NCI-H82 treated with DMSO at 0.1 percent for 48 hours (cell line): ENCODE data around the gene TPBG.

Experiments
- DNase-seq: peaks from one replicate; lab custom pipeline; 2025; ENCODE audit not compliant: unreplicated experiment; lab: John Stamatoyannopoulos, UW

The TPBG gene, protein sequence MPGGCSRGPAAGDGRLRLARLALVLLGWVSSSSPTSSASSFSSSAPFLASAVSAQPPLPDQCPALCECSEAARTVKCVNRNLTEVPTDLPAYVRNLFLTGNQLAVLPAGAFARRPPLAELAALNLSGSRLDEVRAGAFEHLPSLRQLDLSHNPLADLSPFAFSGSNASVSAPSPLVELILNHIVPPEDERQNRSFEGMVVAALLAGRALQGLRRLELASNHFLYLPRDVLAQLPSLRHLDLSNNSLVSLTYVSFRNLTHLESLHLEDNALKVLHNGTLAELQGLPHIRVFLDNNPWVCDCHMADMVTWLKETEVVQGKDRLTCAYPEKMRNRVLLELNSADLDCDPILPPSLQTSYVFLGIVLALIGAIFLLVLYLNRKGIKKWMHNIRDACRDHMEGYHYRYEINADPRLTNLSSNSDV

GRCh38 chr6:82363428-82364086 lies at the start of gene TPBG:
TSS of gene TPBG (plus strand) at chr6:82363817. CDS start at chr6:82364962, 1,145 bp downstream.
- DNase-seq = no peak

DNA sequence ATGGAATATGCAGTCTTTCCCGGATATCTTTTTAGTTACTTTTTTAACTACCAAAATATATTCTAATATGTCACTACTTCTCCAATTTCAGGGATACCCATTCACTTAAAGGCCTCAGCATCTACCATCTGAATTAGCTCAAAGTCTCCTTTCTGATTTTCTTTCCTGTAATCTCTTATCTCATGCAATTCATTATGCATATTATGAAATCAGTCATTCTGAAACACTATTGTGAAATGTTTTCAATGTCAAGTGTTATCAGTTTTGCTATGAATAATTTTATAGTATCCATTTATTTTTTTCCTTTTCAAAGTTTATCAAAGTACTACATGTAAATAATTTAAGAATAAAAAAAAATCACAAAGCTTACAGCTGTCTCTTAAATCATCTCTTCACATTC lies 41.2 kb upstream of the TPBG start:
- no peak for DNase-seq

DNA sequence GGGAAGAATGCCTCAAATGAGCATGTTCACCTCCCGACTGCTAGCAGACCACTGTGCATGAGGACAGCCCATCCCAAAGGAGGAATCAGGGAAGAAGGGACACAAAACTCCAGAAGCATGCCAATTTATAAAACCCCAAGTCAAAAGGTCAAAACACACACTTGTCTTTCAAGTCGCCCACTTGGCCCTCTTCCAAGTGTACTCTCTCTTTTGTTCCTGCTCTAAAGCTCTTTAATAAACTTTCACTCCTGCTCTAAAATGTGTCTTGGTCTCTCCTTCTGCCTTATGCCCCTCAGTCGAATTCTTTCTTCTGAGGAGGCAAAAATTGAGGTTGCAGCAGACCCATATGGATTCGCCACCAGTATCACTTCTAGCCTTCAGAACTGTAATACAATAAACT lies 33.9 kb upstream of the TPBG start:
- DNase-seq = no peak

- no peak for DNase-seq
Measured at GRCh38 chr6:82330171-82330804, 33.3 kb upstream of the TPBG start.

DNA sequence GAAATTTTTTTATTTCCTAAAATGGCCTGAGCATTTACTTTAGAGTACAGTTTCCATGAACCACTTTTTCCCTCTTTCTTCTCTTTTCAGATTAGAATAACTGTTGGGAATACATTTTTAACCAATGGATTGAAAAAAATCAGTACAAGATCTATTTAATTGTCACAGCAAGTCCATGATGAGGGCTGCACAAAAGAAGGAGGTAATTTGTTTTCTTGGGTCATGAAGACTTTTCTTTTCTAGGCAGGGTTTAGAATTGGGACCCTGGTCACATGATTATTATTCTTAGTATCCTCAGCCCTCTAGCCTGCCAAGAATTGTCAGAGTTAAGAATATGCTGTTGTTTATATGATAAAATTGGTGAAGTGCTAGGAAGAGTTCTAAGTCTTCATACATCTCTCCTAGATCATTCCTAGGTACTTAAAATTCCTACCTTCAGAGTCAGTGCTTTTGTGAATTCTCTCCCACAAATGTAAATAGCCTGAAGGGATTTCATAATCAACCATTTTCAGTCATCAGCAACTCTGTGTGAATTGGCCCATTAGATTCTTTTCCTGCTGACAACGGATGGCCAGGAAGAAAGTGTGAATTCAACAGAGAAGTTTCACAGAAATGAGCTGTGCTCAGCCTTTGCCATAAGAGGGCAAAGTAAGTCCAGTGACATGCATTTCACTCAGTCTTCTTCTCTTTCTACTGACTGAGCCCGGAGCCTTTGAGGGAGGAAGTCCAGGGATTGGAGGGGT lies 32.4 kb upstream of the TPBG start:
- DNase-seq = no peak

DNA sequence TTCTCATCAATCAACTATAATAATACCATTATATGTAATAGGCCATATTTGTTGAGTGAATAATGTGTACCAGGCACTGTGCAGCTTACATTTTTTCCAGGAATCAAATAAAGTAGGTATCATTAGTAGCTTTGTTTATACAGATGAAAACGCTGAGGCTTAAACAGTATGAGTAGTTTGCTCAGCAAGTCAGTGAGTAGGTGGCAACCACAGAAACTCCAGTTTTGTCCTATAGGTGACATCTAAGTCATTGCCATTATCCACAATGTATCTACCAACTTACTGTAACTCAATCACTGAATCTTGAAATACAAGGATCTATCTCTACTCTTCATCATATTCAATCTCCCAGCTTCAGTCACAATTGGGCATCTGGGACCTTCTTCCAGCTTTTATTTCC lies 29.8 kb upstream of the TPBG start:
- no peak for DNase-seq

GRCh38 chr6:82337688-82338257 lies 25.8 kb upstream of the TPBG start:
- DNase-seq = no peak

DNA sequence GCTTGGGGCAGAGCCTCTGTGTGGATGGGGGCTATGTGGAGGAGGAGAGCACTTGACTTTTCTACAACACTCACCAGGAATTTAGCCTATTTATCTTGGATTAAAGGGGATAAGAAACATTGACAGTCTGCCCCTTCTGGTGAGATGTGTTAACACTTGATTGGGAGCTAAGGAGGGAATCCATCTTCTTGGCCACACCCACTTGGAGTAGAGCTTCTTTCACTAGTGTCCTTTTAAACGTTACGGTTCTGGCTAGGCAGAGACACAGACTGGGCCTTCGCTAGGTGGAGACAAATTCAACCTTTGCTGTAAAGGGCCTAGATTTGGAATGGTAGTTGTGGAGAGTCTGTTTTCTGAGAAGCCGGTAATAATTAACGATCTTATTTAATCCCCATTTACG lies 15.5 kb upstream of the TPBG start:
- peak; percentile 75 for DNase-seq

DNA sequence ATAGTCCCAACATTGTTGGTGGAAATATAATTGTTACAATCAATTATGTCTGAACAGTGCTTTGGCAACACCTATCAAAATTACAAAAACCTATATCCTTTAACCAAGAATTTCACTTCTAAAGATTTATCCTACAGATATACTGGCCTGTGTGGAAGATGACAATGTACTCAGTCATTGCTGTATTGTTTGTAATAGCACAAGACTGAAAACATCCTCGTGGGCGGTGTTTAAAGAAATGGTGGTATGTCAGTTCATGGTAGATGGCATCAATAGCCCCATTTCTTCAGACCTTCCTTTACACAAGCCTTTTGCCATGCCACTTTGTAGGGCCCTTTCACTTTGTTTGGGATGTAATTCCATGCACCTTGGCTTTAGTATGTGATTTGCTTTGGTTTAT lies 9.8 kb upstream of the TPBG start:
- DNase-seq = no peak

- no peak for DNase-seq
Measured at GRCh38 chr6:82360552-82360951, 3.1 kb upstream of the TPBG start.

GRCh38 chr6:82361631-82362030 lies 2.0 kb upstream of the TPBG start:
- no peak for DNase-seq

DNA sequence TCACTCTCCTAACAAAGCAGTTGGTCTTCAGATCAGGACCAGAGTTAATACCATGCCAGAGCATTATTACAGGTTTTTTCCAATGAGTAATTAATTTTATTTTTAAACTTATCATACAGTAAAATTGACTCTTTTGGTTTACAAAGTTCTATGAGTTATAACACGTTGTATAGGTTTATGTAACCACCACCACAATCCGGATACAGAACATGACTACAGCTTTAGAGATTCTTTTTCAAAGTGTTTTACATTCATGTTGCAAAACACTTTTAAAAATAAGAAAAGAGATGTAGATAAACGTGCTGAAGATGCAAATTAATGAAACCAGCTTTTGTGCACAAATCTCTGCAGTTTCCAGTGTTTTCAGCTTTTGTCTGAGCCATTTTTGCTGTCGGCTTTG lies 1.5 kb upstream of the TPBG start:
- DNase-seq = no peak

DNA sequence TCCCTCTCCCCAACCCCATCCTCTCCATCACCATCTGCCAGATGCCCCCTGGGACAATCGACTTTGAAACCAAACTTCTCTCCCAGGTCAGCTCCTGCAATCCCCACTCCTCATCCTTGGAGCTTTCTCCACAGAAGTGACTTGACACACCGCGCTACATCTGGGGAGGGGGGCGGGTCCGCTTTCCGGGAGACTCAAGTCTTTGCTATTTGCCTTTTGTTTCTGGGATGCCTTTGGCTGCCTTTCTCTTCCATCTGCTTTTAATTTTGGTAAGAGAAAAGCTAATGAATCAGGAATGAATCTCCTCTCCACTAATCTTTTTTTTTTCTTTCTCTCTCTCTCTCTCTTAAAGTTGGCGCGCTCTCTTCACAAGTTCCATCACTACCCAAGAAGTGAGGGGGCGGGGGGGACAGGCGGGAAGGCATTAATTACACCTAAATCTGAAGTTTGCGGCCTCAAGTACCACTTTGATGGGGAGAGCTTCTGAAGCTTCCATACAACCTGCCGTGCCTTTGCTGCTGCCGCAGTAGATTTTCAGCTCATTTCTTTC lies 664 bp upstream of the TPBG start:
- DNase-seq = peak; percentile 18

GRCh38 chr6:82364087-82365015 lies 734 bp downstream of the TPBG start:
- no peak for DNase-seq

DNA sequence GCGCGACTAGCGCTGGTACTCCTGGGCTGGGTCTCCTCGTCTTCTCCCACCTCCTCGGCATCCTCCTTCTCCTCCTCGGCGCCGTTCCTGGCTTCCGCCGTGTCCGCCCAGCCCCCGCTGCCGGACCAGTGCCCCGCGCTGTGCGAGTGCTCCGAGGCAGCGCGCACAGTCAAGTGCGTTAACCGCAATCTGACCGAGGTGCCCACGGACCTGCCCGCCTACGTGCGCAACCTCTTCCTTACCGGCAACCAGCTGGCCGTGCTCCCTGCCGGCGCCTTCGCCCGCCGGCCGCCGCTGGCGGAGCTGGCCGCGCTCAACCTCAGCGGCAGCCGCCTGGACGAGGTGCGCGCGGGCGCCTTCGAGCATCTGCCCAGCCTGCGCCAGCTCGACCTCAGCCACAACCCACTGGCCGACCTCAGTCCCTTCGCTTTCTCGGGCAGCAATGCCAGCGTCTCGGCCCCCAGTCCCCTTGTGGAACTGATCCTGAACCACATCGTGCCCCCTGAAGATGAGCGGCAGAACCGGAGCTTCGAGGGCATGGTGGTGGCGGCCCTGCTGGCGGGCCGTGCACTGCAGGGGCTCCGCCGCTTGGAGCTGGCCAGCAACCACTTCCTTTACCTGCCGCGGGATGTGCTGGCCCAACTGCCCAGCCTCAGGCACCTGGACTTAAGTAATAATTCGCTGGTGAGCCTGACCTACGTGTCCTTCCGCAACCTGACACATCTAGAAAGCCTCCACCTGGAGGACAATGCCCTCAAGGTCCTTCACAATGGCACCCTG lies 1.6 kb downstream of the TPBG start:
- no peak for DNase-seq

GRCh38 chr6:82367704-82368103 lies 4.1 kb downstream of the TPBG start:
- DNase-seq = no peak

- no peak for DNase-seq
Measured at GRCh38 chr6:82370788-82371187, 7.2 kb downstream of the TPBG start.

GRCh38 chr6:82371799-82372546 lies 8.4 kb downstream of the TPBG start:
- DNase-seq = no peak
